Astrocyte of the spinal cord (primary cell): ENCODE measurements around the gene EIF1.

Source experiments
- DNase-seq: peaks from one replicate; pipeline ENCODE4 v3.0.0; 2011; ENCODE audit warnings: low read depth, low spot score
- H3K4me3 ChIP-seq: 2 replicates; pipeline ENCODE4 v1.5.1; 2011; ENCODE audit warnings: low read depth, mild to moderate bottlenecking, low read length, moderate library complexity
- in situ Hi-C: cut with HindIII; loops from 2 replicates; pipeline ENCODE4 v1.10.0; 2017; ENCODE audit warnings: low sequenced_read_pairs
- TF ChIP-seq, protein P1 (sequence below): IDR thresholded peaks from 2 replicates; pipeline ENCODE4 v1.5.1; 2012; ENCODE audit warnings: low read depth, mild to moderate bottlenecking, low read length, inconsistent platforms

The EIF1 gene

DNA sequence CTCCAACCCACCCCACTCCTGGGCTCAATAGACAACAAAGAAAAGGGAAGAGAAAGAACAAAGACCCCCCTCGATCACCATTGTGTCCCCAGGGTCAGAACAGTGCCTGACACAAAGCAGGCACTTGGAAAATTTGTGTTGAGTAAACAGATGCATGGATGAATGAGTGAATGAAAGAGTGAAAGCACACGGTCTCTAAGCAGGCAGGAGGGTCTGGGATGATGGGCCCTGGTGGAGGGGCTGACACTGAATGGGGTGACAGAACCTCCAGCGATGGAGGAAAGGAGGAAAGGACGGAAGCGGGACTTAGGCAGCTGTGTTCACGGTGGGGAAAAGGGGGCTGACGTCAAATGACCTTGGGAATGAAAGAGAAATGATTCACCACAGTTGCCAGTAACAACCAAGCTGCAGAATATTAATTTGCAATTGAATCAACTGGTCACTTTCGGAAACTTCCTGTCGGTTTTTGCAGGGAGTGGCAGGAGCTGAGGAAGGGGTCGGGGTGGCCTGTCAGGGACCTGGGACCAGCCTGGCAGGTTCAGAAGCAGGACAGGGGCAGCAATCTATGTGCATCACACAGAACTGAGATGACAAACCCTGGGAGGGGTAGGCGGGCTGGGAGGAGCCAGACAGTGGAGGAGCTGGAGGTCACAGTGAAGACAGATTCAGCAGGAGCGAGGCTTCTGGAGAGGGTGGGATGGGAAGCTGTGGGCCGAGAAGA is 16.7 kb downstream of the EIF1 start:
- peak; percentile 37 for DNase-seq
- in situ Hi-C loops, result no loop called here
- no peak overlapping the region for H3K4me3 ChIP-seq
- TF ChIP-seq, protein P1, sequence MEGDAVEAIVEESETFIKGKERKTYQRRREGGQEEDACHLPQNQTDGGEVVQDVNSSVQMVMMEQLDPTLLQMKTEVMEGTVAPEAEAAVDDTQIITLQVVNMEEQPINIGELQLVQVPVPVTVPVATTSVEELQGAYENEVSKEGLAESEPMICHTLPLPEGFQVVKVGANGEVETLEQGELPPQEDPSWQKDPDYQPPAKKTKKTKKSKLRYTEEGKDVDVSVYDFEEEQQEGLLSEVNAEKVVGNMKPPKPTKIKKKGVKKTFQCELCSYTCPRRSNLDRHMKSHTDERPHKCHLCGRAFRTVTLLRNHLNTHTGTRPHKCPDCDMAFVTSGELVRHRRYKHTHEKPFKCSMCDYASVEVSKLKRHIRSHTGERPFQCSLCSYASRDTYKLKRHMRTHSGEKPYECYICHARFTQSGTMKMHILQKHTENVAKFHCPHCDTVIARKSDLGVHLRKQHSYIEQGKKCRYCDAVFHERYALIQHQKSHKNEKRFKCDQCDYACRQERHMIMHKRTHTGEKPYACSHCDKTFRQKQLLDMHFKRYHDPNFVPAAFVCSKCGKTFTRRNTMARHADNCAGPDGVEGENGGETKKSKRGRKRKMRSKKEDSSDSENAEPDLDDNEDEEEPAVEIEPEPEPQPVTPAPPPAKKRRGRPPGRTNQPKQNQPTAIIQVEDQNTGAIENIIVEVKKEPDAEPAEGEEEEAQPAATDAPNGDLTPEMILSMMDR, result no peak

DNA sequence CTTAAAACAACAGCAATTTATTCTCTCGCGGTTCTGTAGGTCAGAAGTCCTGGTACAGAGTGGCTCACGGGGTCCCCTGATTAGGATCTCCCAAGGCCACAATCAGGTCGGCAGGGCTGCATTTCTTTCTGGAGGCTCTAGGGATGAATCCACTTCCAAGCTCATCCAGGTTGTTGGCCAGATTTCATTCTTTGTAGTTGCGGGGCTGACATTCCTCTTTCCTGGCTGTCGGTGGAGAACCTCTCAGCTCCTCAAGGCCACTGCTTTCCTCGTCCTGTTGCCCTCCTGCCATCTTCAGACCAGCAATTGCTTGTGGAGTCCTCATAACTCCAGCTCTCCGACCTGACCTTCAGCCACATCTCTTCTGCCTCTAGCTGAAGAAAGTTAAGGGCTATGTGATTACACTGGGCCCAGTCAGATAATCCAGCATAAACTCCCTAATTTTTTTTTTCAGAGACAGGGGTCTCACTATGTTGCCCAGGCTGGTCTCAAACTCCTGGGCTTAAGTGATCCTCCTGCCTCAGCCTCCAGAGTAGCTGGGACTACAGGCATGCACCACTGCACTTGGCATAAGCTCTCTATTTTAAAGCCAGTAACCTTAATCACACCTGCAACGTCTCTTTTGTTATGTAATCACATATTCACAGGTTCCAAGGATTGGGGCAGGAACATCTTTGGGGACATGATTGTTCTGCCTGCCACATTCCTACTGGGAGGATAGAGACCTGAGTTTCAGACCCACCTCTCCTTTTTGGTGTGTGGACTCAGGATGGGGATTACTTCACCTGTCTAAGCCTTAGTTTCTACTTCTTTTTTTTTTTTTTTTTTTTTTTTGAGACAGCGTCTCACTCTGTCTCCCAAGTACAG is 19.4 kb downstream of the EIF1 start:
- DNase-seq, result no peak
- TF ChIP-seq, protein P1, result no peak
- in situ Hi-C loops, result no loop called here
- no peak overlapping the region for H3K4me3 ChIP-seq

DNA sequence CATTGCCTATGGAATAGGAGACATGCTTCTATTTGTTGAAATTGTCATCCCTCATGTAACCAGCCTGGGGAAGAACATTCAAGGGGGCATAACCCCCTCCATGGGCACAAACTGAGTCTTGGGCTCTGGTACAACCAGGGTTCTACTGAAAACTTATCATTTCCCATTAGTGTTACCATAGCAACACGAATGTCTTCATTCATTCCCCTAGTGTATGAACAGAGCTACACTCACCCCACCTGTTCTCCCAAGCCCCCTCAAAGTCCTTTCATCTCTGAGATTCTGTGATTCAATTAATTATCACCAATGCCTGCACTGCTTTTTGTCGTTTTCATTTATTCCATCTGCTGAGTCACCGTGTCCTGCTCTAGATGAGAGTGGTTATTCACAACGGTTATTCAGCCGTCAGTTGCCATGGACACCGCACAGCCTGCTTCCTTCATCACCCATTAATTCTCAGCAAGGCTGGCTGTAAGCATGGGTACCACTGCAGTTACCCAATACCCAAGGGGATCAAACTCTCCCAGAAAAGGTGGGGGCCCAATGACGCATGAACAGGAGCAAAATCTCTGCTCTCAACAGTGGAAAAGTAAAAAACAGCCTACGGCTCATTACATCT is 21.9 kb downstream of the EIF1 start:
- no peak overlapping the region for H3K4me3 ChIP-seq
- peak; percentile 70 for DNase-seq
- TF ChIP-seq, protein P1, result no peak
- in situ Hi-C loops, result no loop called here

DNA sequence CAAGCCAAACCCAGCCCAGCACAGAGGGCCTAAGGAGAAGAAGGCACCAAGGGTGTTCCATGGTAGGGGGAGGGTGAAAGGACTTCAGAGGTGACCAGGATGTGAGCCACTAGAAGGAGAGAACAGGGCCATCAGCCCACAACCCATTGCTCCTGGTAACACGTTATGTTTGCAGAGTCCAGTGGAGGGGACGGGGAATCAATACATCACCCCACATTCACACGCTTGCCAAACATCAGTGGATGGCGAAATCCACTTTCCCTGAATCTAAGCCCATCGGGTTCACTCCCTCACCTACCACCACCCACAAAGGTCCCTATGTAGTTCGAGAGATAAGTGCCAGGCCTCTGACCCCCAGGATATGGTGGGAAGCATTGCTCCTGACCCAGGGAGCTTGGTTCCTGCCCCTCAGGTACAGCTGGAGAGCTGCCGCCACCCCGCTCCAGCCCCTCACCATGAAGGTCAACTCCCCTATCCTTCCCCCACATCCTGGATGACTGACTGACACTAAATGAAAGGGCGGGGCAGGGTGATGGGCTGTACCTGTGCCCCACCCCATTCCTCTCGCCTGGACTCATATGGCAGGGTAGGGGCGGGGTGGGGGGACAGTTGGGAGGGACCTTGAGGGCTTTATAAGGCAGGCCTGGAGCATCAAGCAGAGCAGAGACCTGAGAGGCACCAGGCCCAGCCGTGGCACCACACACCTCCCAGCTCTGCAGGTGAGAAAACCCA is 23.1 kb downstream of the EIF1 start, which contains the start of gene GAST:
Gene GAST, plus strand, starts transcription at position 663 of the 732 bp plus-strand sequence. CDS start 3,106 bp downstream, outside the sequence.
- no peak for DNase-seq
- TF ChIP-seq, protein P1, result no peak
- in situ Hi-C loops, result no loop called here
- H3K4me3 ChIP-seq, result no peak within 1 kb of the TSS

DNA sequence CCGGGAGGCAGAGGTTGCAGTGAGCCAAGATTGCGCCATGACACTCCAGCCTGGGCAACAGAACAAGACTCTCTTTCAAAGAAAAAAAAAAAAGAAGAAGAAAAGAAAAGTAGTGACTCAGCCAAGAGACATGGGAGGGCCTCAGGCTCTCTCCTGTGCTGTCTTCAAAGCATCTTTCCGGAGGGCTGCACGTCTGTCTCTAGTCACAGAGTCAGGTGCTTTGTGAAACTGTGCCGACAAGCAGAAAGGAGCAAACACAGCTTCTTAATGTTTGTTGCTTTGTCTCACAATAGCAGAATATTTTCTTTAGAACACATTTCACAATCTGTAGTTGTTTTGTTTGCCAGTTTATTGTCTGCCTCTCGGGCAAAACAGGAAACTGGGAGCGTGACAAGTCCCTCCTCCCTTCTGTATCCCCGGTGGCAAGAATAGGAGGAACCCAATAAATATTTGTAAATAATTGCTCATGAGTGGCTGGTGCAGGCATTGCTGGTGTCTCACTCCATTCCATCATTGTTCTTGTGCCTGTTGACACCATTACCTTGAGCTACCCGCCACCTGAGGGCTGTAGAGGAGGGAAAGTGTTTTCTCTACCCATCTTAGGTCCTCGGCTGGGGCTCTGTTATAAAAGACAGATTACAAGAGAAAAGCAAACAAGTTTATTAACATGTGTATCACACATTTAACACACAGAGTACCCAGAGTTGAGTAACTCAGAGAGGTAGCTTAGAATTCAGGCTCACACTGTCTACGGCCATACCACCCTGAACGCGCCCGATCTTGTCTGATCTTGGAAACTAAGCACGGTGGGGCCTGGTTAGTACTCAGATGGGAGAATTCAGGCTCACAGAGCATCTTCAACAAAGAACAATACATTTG is 29.0 kb downstream of the EIF1 start:
- in situ Hi-C loops, result no loop called here

More for the DNA sequence above, 29.0 kb downstream of the EIF1 start:
- H3K4me3 ChIP-seq, result no peak overlapping the region
- TF ChIP-seq, protein P1, result no peak
- DNase-seq, result no peak
